HEK293T (cell line): Measurements from ENCODE around the gene SERPINB2.

Experiments used
- CTCF ChIA-PET: fragments of 350-600 bp; formaldehyde crosslinking; extraction: SDS; loops from one replicate; lab custom pipeline; 2021; ENCODE audit warnings: antibody characterized with exemption, inconsistent platforms; lab: Yijun Ruan, JAX
- POLR2A ChIA-PET: fragments of 350-600 bp; formaldehyde crosslinking; extraction: SDS; loops from one replicate; lab custom pipeline; 2020; ENCODE audit warnings: antibody characterized with exemption, inconsistent platforms; lab: Yijun Ruan, JAX
- DNase-seq: peaks from one replicate; pipeline ENCODE4 v3.0.0; 2012; ENCODE audit warnings: mixed read lengths; ENCODE audit errors: extremely low spot score
- ARNT ChIP-seq: fragments of 450-650 bp; IDR thresholded peaks from 2 replicates; pipeline ENCODE4 v1.6.1; 2017; ENCODE audit warnings: mild to moderate bottlenecking
- BHLHE40 ChIP-seq: fragments of 450-650 bp; IDR thresholded peaks from 2 replicates; pipeline ENCODE4 v1.6.1; 2016; ENCODE audit warnings: mild to moderate bottlenecking, moderate library complexity, borderline replicate concordance
- CTBP1 ChIP-seq: fragments of 450-650 bp; IDR thresholded peaks from 2 replicates; pipeline ENCODE4 v1.6.1; 2016; ENCODE audit warnings: borderline replicate concordance
- ELF4 ChIP-seq: fragments of 450-650 bp; IDR thresholded peaks from 2 replicates; pipeline ENCODE4 v1.6.1; 2017; ENCODE audit warnings: antibody characterized with exemption
- FOXA1 ChIP-seq: fragments of 450-650 bp; IDR thresholded peaks from 2 replicates; pipeline ENCODE4 v1.6.1; 2016; ENCODE audit warnings: mild to moderate bottlenecking
- FOXK2 ChIP-seq: fragments of 450-650 bp; IDR thresholded peaks from 2 replicates; pipeline ENCODE4 v1.6.1; 2016; ENCODE audit warnings: mild to moderate bottlenecking
- FOXM1 ChIP-seq: fragments of 450-650 bp; IDR thresholded peaks from 2 replicates; pipeline ENCODE4 v1.6.1; 2017; ENCODE audit warnings: mild to moderate bottlenecking, borderline replicate concordance
- HDGF ChIP-seq: fragments of 450-650 bp; IDR thresholded peaks from 2 replicates; pipeline ENCODE4 v1.6.1; 2017; ENCODE audit warnings: antibody characterized with exemption, borderline replicate concordance
- L3MBTL2 ChIP-seq: fragments of 450-650 bp; conservative IDR thresholded peaks from 2 replicates; pipeline ENCODE4 v1.6.1; 2016; ENCODE audit warnings: mild to moderate bottlenecking
- LEF1 ChIP-seq: fragments of 450-650 bp; IDR thresholded peaks from 2 replicates; pipeline ENCODE4 v1.6.1; 2017; ENCODE audit warnings: mild to moderate bottlenecking, borderline replicate concordance
- NFRKB ChIP-seq: fragments of 450-650 bp; IDR thresholded peaks from 2 replicates; pipeline ENCODE4 v1.6.1; 2016; ENCODE audit warnings: mild to moderate bottlenecking, moderate library complexity
- SP1 ChIP-seq: fragments of 450-650 bp; IDR thresholded peaks from 2 replicates; pipeline ENCODE4 v1.6.1; 2017
- SUZ12 ChIP-seq: fragments of 450-650 bp; IDR thresholded peaks from 2 replicates; pipeline ENCODE4 v1.6.1; 2016; ENCODE audit warnings: mild to moderate bottlenecking
- TARDBP ChIP-seq: fragments of 450-650 bp; IDR thresholded peaks from 2 replicates; pipeline ENCODE4 v1.6.1; 2016
- ZNF384 ChIP-seq: fragments of 450-650 bp; IDR thresholded peaks from 2 replicates; pipeline ENCODE4 v1.6.1; 2016
- TF ChIP-seq, protein P1 (sequence below): fragments of 450-650 bp; IDR thresholded peaks from 2 replicates; pipeline ENCODE4 v1.6.1; 2016

The SERPINB2 gene

DNA sequence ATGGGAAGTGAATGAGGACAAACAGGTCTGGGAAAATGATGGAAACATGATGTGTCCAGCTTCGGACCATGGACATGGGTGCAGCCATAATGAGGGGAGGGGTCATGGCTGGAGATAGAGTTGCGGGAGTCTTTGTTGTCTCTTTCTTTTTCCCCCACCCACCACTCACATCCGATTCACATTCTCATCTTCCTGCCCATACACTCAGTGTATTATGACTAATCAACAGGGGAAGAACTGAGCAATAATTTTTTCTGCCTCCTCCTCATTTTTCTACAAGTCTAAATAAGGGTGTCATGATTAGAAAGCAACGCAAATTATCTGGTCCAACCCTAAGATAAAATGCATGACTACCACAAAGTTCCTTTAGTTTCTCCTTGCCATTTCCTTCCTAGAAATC, 5.7 kb upstream of the SERPINB2 start:
- POLR2A ChIA-PET = no interaction called here
- CTCF ChIA-PET = no interaction called here
- DNase-seq = no peak
- no peak for TF ChIP-seq CTBP1

DNA sequence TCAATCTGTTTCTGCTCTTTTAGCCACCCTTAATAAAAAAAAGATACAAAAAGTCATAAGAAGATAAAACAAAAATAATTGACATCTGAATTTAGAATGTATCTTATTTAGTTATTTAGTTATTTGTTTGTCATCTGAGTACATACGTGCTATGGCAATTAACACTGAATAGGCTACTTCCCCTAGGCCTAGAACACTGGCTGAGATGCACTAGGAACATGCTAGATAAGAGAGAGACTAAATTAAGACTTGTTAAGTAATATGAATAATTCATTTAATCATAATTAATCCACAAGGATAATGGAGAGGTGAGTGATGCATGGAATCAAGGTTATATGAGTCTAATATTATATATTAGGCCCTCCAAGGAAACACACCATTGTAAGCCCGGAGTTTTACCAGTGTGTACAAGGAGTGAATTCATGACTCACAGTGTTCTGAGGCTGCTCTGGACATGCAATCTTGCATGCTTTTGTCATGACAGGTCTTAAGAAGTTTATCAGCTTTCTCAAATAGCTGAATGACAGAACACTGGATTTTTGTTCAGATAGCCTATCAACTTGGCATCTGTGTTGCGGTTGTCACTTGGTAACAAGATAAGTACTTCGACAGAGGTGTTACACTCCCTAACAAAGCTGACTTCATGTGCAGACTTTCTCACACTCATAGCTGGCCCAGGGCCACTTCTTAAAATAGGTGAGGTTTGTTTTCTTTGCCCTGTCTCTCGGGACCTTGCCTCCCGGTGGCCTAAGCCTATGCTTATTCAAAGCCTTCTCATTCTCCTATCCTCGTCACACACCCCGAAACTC, 5.0 kb upstream of the SERPINB2 start:
- no peak for TF ChIP-seq BHLHE40
- ChIA-PET POLR2A (no interaction called here), CTCF (interaction anchor here (0.6 kb wide), 1 partner anchor 56 kb away, joined by 5 read pairs; no protein-coding TSS in a partner anchor)
- DNase-seq = no peak

GRCh38 chr18:63883617-63884016, 3.9 kb upstream of the SERPINB2 start:
- TF ChIP-seq SUZ12 (no peak), TARDBP (no peak), ELF4 (no peak), SP1 (no peak), ZNF384 (no peak), LEF1 (no peak), HDGF (no peak), FOXM1 (no peak)
- TF ChIP-seq, protein P1, sequence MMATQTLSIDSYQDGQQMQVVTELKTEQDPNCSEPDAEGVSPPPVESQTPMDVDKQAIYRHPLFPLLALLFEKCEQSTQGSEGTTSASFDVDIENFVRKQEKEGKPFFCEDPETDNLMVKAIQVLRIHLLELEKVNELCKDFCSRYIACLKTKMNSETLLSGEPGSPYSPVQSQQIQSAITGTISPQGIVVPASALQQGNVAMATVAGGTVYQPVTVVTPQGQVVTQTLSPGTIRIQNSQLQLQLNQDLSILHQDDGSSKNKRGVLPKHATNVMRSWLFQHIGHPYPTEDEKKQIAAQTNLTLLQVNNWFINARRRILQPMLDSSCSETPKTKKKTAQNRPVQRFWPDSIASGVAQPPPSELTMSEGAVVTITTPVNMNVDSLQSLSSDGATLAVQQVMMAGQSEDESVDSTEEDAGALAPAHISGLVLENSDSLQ = no peak
- no peak for DNase-seq
- POLR2A ChIA-PET = no interaction called here
- CTCF ChIA-PET = no interaction called here

- DNase-seq = no peak
- CTCF ChIA-PET = no interaction called here
- TF ChIP-seq HDGF (no peak), ARNT (no peak)
- POLR2A ChIA-PET = no interaction called here
Measured at GRCh38 chr18:63888470-63889190, 1.1 kb downstream of the SERPINB2 start.

DNA sequence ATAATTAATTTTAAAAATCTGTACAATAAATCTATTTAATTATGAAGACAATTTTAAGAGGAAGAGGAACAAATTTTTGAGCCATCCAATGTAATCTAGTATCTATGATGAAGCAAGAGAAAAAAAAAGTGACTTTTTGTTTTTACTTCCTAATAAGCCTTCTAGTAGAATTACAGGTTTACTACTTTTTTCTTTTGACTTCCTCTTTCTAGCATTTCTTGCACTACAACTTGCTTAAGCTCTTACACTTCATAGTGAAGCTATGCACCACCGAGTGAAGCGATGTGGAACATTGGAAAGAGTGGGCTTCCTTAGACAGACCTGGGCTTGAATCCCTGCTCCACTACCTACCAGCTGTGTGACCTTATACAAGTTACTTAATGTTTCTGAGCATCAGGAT, 2.1 kb downstream of the SERPINB2 start:
- no peak for TF ChIP-seq SP1
- TF ChIP-seq ARNT = no peak
- TF ChIP-seq BHLHE40 = no peak
- TF ChIP-seq FOXK2 = no peak
- no peak for TF ChIP-seq LEF1
- TF ChIP-seq, protein P1 = no peak
- TF ChIP-seq CTBP1 = no peak
- no peak for TF ChIP-seq ZNF384
- no peak for TF ChIP-seq SUZ12
- DNase-seq = no peak
- CTCF ChIA-PET = interaction anchor here (1.1 kb wide), 1 partner anchor 104 kb away, joined by 5 read pairs; no protein-coding TSS in a partner anchor
- POLR2A ChIA-PET = no interaction called here

DNA sequence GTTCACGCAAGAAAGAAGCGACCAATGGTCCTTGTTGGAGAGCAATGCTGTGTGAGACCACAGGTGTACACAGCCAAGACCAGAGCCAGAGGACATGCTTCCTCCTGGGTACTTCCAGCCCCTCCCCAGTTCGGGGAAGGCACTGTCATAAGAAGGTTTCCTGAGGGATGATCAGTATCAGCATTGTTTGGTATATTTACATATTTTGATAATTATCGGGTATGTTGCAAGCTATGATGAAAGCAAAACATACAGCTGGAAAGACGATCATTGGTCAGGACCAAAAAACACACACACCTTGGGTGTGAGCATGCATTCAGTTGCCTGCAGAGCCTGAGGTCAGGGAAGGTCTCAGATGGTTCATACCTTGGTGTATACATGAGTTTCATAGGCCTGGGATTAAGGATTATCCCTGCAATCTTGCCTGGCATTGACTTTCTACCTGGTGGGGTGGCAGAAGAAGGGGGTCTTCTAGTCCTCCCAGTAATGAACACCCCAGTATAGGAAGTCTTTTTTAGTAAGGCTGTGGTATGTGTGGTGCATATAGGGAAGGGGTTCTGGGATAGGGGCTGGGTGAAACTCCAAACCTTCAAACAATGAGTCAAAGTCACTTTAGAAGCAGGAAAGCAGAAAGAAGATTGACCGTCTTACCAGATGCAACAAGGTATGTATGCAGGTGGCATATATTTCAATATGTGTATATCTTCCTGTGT, 2.9 kb downstream of the SERPINB2 start:
- DNase-seq = no peak
- POLR2A ChIA-PET = no interaction called here
- CTCF ChIA-PET = interaction anchor here (1.1 kb wide), 1 partner anchor 104 kb away, joined by 5 read pairs; no protein-coding TSS in a partner anchor
- TF ChIP-seq FOXM1 (no peak), BHLHE40 (no peak), CTBP1 (no peak), ELF4 (no peak), ARNT (no peak), TARDBP (no peak), NFRKB (no peak), FOXK2 (no peak), L3MBTL2 (no peak), ZNF384 (no peak), SUZ12 (no peak), SP1 (no peak), FOXA1 (no peak), HDGF (no peak), LEF1 (no peak)
- TF ChIP-seq, protein P1 = no peak
